HEK293 (cell line): ENCODE data around the gene POLR1H.

ENCODE experiments used
- CTCF ChIA-PET: fragments of 350-600 bp; formaldehyde crosslinking; extraction: SDS; loops from one replicate; lab custom pipeline; 2021; ENCODE audit warnings: antibody characterized with exemption; lab: Yijun Ruan, JAX
- POLR2A ChIA-PET: fragments of 300-600 bp; formaldehyde crosslinking; extraction: SDS; loops from one replicate; lab custom pipeline; 2020; ENCODE audit warnings: antibody characterized with exemption, inconsistent platforms; lab: Yijun Ruan, JAX
- H3K27ac ChIP-seq: fragments of 200-500 bp; sonication (Bioruptor generic); 2 replicates; pipeline ENCODE4 v1.5.1; 2014; ENCODE audit warnings: low read depth, low read length, control low read depth, inconsistent platforms; ENCODE audit errors: extremely low read depth
- H3K36me3 ChIP-seq, 2 experiments: fragments of 200-500 bp in 1 of 2; sonication (Bioruptor generic) in 1 of 2; 1 replicate in 1 of 2; 2 replicates in 1 of 2; pipeline ENCODE4 v1.5.1; 2014 to 2017; ENCODE audit warnings: inconsistent platforms in 2 of 2, low read length in 2 of 2; ENCODE audit not compliant: control insufficient read depth in 2 of 2, insufficient read depth in 1 of 2
- H3K4me1 ChIP-seq: fragments of 200-500 bp; sonication (Bioruptor generic); 2 replicates; pipeline ENCODE4 v1.5.1; 2014; ENCODE audit warnings: mild to moderate bottlenecking, low read length, inconsistent platforms; ENCODE audit not compliant: control insufficient read depth, insufficient read depth
- H3K4me3 ChIP-seq: 2 replicates; pipeline ENCODE4 v1.5.1; 2011; ENCODE audit warnings: low read depth, mild to moderate bottlenecking, control low read depth, low read length, moderate library complexity
- H3K9me3 ChIP-seq: fragments of 200-500 bp; sonication (Bioruptor generic); 2 replicates; pipeline ENCODE4 v1.5.1; 2014; ENCODE audit warnings: low read depth, low read length, inconsistent platforms; ENCODE audit not compliant: control insufficient read depth, insufficient read depth
- BCL11B ChIP-seq: fragments of 450-650 bp; formaldehyde crosslinking; IDR thresholded peaks from 2 replicates; pipeline ENCODE4 v1.5.1; 2016; ENCODE audit warnings: low read depth, missing biosample characterization, missing genetic modification characterization
- EGR2 ChIP-seq: fragments of 450-650 bp; formaldehyde crosslinking; IDR thresholded peaks from 2 replicates; pipeline ENCODE4 v1.5.1; 2016; ENCODE audit warnings: low read depth, missing biosample characterization, missing genetic modification characterization
- PRDM1 ChIP-seq: fragments of 450-650 bp; formaldehyde crosslinking; IDR thresholded peaks from 2 replicates; pipeline ENCODE4; 2016; ENCODE audit warnings: missing biosample characterization, missing genetic modification characterization
- RBAK ChIP-seq: fragments of 450-650 bp; formaldehyde crosslinking; IDR thresholded peaks from 2 replicates; pipeline ENCODE4 v1.5.1; 2016; ENCODE audit warnings: missing biosample characterization, missing genetic modification characterization
- SCRT1 ChIP-seq: fragments of 450-650 bp; formaldehyde crosslinking; IDR thresholded peaks from 2 replicates; pipeline ENCODE4 v1.5.1; 2016; ENCODE audit warnings: missing biosample characterization, missing genetic modification characterization, borderline replicate concordance
- SP7 ChIP-seq: fragments of 450-650 bp; formaldehyde crosslinking; IDR thresholded peaks from 2 replicates; pipeline ENCODE4 v1.5.1; 2016; ENCODE audit warnings: missing biosample characterization, missing genetic modification characterization
- ZFHX2 ChIP-seq: fragments of 450-650 bp; formaldehyde crosslinking; conservative IDR thresholded peaks from 2 replicates; pipeline ENCODE4 v1.5.1; 2016; ENCODE audit warnings: missing biosample characterization, missing genetic modification characterization
- ZNF112 ChIP-seq: fragments of 450-650 bp; formaldehyde crosslinking; IDR thresholded peaks from 2 replicates; pipeline ENCODE4 v1.5.0; 2017; ENCODE audit warnings: missing biosample characterization, missing genetic modification characterization
- ZNF132 ChIP-seq: fragments of 450-650 bp; formaldehyde crosslinking; IDR thresholded peaks from 2 replicates; pipeline ENCODE4 v1.5.1; 2017; ENCODE audit warnings: missing biosample characterization, missing genetic modification characterization, borderline replicate concordance
- ZNF24 ChIP-seq: fragments of 450-650 bp; formaldehyde crosslinking; IDR thresholded peaks from 2 replicates; pipeline ENCODE4 v1.5.1; 2016; ENCODE audit warnings: missing biosample characterization, missing genetic modification characterization
- ZNF274 ChIP-seq, 2 experiments: fragments of 200-500 bp in 1 of 2; fragments of 450-650 bp in 1 of 2; sonication (Bioruptor generic) in 1 of 2; formaldehyde crosslinking in 1 of 2; IDR thresholded peaks; 2 replicates each; pipeline versions ENCODE4 v1.5.1 to v1.6.1; 2014 to 2016; ENCODE audit warnings: borderline replicate concordance in 1 of 2, inconsistent platforms in 1 of 2, low read length in 1 of 2, missing biosample characterization in 1 of 2, missing genetic modification characterization in 1 of 2
- ZNF292 ChIP-seq: fragments of 450-650 bp; formaldehyde crosslinking; IDR thresholded peaks from 2 replicates; pipeline ENCODE4 v1.5.1; 2016; ENCODE audit warnings: low read depth, missing biosample characterization, missing genetic modification characterization, borderline replicate concordance
- ZNF311 ChIP-seq: fragments of 450-650 bp; formaldehyde crosslinking; IDR thresholded peaks from 2 replicates; pipeline ENCODE4 v1.5.1; 2017; ENCODE audit warnings: missing biosample characterization, missing genetic modification characterization, borderline replicate concordance
- ZNF37A ChIP-seq: fragments of 450-650 bp; IDR thresholded peaks from 2 replicates; pipeline ENCODE4 v1.5.1; 2018; ENCODE audit warnings: missing biosample characterization, missing genetic modification characterization
- ZNF423 ChIP-seq: fragments of 450-650 bp; formaldehyde crosslinking; IDR thresholded peaks from 2 replicates; pipeline ENCODE4 v1.5.1; 2016; ENCODE audit warnings: missing biosample characterization, missing genetic modification characterization
- ZNF473 ChIP-seq: fragments of 450-650 bp; formaldehyde crosslinking; IDR thresholded peaks from 2 replicates; pipeline ENCODE4 v1.5.1; 2017; ENCODE audit warnings: missing biosample characterization, missing genetic modification characterization
- ZNF558 ChIP-seq: fragments of 450-650 bp; formaldehyde crosslinking; IDR thresholded peaks from 2 replicates; pipeline ENCODE4 v1.5.1; 2016; ENCODE audit warnings: missing biosample characterization, missing genetic modification characterization
- ZNF658 ChIP-seq: fragments of 450-650 bp; formaldehyde crosslinking; IDR thresholded peaks from 2 replicates; pipeline ENCODE4; 2016; ENCODE audit warnings: missing biosample characterization, missing genetic modification characterization
- ZNF660 ChIP-seq: fragments of 450-650 bp; IDR thresholded peaks from 2 replicates; pipeline ENCODE4 v1.5.1; 2018; ENCODE audit warnings: missing biosample characterization, mild to moderate bottlenecking, missing genetic modification characterization
- ZNF747 ChIP-seq: fragments of 450-650 bp; formaldehyde crosslinking; IDR thresholded peaks from 2 replicates; pipeline ENCODE4 v1.5.1; 2016; ENCODE audit warnings: missing biosample characterization, missing genetic modification characterization
- ZNF837 ChIP-seq: fragments of 450-650 bp; formaldehyde crosslinking; IDR thresholded peaks from 2 replicates; pipeline ENCODE4 v1.5.1; 2016; ENCODE audit warnings: missing biosample characterization, missing genetic modification characterization
- TF ChIP-seq, protein P1 (sequence below): fragments of 450-650 bp; formaldehyde crosslinking; IDR thresholded peaks from 2 replicates; pipeline ENCODE4 v1.5.1; 2017; ENCODE audit warnings: missing biosample characterization, missing genetic modification characterization
- TF ChIP-seq, protein P2 (sequence below): fragments of 450-650 bp; formaldehyde crosslinking; IDR thresholded peaks from 2 replicates; pipeline ENCODE4 v1.5.1; 2016; ENCODE audit warnings: missing biosample characterization, missing genetic modification characterization
- TF ChIP-seq, protein P3 (sequence below): fragments of 450-650 bp; formaldehyde crosslinking; IDR thresholded peaks from 2 replicates; pipeline ENCODE4 v1.5.1; 2016; ENCODE audit warnings: missing biosample characterization, missing genetic modification characterization
- TF ChIP-seq, protein P4 (sequence below): fragments of 450-650 bp; formaldehyde crosslinking; IDR thresholded peaks from 2 replicates; pipeline ENCODE4 v1.5.1; 2016; ENCODE audit warnings: missing biosample characterization, missing genetic modification characterization, low read depth
- TF ChIP-seq, protein P5 (sequence below): sonication (generic); formaldehyde crosslinking; IDR thresholded peaks from 2 replicates; pipeline ENCODE4 v1.8.1; 2022; ENCODE audit warnings: mild to moderate bottlenecking, moderate library complexity, missing genetic modification reagents

Gene POLR1H

DNA sequence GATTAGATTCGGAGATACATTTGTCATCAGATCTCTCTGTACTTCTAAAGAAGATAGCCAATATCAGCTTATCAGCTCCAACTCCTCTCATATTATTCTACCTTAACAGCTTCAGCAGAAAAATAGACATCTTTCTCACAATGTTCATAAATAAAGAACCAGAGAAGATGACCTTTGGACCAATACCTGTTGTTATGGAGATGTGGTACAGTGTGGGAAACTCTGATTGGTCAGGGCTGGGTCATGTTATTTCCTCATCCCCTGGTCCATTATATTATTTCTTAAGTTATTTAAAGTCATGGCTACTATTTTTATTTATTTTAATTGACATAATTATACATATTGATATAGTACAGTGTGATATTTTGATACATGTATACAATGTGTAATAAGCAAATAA, 35.9 kb upstream of the POLR1H start (continued):
- no peak for TF ChIP-seq PRDM1
- TF ChIP-seq ZNF274 (IDR thresholded peaks at IDR 0.05; ENCODE audit: low read length): no peak
- no peak for TF ChIP-seq ZNF274 (tag by site-specific recombination; IDR thresholded peaks at IDR 0.05; ENCODE audit: borderline replicate concordance)
- no peak for TF ChIP-seq RBAK (tag by site-specific recombination)
- TF ChIP-seq EGR2 (tag by site-specific recombination): no peak
- no peak for TF ChIP-seq ZNF112 (tag by site-specific recombination)
- no peak for TF ChIP-seq BCL11B (tag by site-specific recombination)
- TF ChIP-seq ZNF660 (tag by site-specific recombination): no peak

DNA sequence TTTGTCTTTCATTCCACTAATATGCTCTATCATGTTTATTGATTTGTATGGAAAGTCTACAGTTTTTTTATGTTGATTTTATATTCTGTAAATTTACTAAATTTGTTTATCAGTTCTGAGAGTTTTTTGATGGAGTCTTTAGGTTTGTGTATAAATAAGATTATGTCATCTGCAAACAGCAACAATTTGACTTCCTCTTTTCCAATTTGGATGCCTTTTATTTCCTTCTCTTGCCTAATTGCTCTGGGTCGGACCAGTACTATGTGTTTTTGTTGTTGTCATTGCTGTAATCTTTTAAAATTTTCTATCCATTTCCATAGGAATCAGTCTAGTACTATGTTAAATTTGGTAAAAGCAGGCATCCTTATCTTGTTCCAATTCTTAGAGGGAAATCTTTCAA, 31.5 kb upstream of the POLR1H start:
- Histone ChIP-seq H3K36me3 (peaks cover 0 to 6% of the 10 kb centered on the region in 2 experiments; a peak in 1 of 3 replicates), H3K4me1 (no peaks in the 10 kb centered on the region), H3K9me3 (no peaks in the 10 kb centered on the region), H3K27ac (no peak overlapping the region), H3K4me3 (no peak overlapping the region)
- CTCF ChIA-PET: interaction anchor here (0.6 to 0.7 kb wide), 2 partner anchors 231 to 380 kb away, joined by 3 to 4 read pairs; no protein-coding TSS in a partner anchor
- TF ChIP-seq ZNF837 (tag by site-specific recombination): no peak
- no peak for TF ChIP-seq ZNF24
- TF ChIP-seq SP7: no peak
- TF ChIP-seq ZNF558 (tag by site-specific recombination): no peak
- TF ChIP-seq, protein P1, sequence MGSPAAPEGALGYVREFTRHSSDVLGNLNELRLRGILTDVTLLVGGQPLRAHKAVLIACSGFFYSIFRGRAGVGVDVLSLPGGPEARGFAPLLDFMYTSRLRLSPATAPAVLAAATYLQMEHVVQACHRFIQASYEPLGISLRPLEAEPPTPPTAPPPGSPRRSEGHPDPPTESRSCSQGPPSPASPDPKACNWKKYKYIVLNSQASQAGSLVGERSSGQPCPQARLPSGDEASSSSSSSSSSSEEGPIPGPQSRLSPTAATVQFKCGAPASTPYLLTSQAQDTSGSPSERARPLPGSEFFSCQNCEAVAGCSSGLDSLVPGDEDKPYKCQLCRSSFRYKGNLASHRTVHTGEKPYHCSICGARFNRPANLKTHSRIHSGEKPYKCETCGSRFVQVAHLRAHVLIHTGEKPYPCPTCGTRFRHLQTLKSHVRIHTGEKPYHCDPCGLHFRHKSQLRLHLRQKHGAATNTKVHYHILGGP (tag by site-specific recombination): no peak
- no peak for TF ChIP-seq SCRT1 (tag by site-specific recombination)
- TF ChIP-seq ZNF473: no peak
- no peak for TF ChIP-seq ZNF423
- TF ChIP-seq ZNF658 (tag by site-specific recombination): no peak
- TF ChIP-seq ZNF37A: no peak
- no peak for TF ChIP-seq ZNF747 (tag by site-specific recombination)
- no peak for TF ChIP-seq ZFHX2 (tag by site-specific recombination)
- no peak for TF ChIP-seq ZNF311 (tag by site-specific recombination)
- POLR2A ChIA-PET: no interaction called here

DNA sequence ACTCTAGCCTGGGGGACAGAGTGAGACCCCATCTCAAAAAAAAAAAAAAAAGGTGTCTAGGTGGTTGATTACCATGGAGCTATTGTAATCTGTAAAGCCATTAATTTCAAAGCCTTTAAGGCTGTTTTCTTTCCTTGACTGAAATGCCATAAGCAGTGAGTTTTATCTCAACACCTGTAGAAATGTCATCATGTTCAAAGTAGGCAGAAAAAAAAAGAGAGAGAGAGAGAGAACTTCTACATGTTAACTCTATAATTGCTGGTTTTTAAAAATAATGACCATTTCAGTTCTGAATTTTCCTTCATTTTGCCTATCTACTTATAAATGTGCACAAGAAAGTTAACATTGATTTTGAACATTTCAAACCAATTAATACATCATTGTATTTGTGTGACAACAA, 29.7 kb upstream of the POLR1H start:
- ChIA-PET CTCF (interaction anchor here (0.6 to 1.6 kb wide), 4 partner anchors 10 to 182 kb away, joined by 3 to 10 read pairs (median 4); no protein-coding TSS in a partner anchor), POLR2A (interaction anchor here (0.7 to 1.1 kb wide), 2 partner anchors 30 to 332 kb away, joined by 3 to 4 read pairs; no protein-coding TSS in a partner anchor)
- Histone ChIP-seq H3K4me3 (no peak overlapping the region), H3K27ac (no peak overlapping the region), H3K4me1 (no peaks in the 10 kb centered on the region), H3K9me3 (no peaks in the 10 kb centered on the region), H3K36me3 (peaks cover 0 to 10% of the 10 kb centered on the region in 2 experiments; a peak in 1 of 3 replicates)
- TF ChIP-seq, protein P2, sequence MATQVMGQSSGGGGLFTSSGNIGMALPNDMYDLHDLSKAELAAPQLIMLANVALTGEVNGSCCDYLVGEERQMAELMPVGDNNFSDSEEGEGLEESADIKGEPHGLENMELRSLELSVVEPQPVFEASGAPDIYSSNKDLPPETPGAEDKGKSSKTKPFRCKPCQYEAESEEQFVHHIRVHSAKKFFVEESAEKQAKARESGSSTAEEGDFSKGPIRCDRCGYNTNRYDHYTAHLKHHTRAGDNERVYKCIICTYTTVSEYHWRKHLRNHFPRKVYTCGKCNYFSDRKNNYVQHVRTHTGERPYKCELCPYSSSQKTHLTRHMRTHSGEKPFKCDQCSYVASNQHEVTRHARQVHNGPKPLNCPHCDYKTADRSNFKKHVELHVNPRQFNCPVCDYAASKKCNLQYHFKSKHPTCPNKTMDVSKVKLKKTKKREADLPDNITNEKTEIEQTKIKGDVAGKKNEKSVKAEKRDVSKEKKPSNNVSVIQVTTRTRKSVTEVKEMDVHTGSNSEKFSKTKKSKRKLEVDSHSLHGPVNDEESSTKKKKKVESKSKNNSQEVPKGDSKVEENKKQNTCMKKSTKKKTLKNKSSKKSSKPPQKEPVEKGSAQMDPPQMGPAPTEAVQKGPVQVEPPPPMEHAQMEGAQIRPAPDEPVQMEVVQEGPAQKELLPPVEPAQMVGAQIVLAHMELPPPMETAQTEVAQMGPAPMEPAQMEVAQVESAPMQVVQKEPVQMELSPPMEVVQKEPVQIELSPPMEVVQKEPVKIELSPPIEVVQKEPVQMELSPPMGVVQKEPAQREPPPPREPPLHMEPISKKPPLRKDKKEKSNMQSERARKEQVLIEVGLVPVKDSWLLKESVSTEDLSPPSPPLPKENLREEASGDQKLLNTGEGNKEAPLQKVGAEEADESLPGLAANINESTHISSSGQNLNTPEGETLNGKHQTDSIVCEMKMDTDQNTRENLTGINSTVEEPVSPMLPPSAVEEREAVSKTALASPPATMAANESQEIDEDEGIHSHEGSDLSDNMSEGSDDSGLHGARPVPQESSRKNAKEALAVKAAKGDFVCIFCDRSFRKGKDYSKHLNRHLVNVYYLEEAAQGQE (tag by site-specific recombination): no peak
- TF ChIP-seq, protein P3, sequence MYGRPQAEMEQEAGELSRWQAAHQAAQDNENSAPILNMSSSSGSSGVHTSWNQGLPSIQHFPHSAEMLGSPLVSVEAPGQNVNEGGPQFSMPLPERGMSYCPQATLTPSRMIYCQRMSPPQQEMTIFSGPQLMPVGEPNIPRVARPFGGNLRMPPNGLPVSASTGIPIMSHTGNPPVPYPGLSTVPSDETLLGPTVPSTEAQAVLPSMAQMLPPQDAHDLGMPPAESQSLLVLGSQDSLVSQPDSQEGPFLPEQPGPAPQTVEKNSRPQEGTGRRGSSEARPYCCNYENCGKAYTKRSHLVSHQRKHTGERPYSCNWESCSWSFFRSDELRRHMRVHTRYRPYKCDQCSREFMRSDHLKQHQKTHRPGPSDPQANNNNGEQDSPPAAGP: no peak
- TF ChIP-seq, protein P4, sequence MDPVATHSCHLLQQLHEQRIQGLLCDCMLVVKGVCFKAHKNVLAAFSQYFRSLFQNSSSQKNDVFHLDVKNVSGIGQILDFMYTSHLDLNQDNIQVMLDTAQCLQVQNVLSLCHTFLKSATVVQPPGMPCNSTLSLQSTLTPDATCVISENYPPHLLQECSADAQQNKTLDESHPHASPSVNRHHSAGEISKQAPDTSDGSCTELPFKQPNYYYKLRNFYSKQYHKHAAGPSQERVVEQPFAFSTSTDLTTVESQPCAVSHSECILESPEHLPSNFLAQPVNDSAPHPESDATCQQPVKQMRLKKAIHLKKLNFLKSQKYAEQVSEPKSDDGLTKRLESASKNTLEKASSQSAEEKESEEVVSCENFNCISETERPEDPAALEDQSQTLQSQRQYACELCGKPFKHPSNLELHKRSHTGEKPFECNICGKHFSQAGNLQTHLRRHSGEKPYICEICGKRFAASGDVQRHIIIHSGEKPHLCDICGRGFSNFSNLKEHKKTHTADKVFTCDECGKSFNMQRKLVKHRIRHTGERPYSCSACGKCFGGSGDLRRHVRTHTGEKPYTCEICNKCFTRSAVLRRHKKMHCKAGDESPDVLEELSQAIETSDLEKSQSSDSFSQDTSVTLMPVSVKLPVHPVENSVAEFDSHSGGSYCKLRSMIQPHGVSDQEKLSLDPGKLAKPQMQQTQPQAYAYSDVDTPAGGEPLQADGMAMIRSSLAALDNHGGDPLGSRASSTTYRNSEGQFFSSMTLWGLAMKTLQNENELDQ: no peak
- TF ChIP-seq ZNF132 (tag by site-specific recombination): no peak
- TF ChIP-seq, protein P5, sequence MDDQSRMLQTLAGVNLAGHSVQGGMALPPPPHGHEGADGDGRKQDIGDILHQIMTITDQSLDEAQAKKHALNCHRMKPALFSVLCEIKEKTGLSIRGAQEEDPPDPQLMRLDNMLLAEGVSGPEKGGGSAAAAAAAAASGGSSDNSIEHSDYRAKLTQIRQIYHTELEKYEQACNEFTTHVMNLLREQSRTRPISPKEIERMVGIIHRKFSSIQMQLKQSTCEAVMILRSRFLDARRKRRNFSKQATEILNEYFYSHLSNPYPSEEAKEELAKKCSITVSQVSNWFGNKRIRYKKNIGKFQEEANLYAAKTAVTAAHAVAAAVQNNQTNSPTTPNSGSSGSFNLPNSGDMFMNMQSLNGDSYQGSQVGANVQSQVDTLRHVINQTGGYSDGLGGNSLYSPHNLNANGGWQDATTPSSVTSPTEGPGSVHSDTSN (CRISPR knock-in tag): no peak
- no peak for TF ChIP-seq ZNF292 (tag by site-specific recombination)
